Measurements from ENCODE around the gene SCN1B.
"Not testable (repeated sequence)": the region's sequence is repeated elsewhere in the genome, so short reads cannot be mapped to it uniquely, and the experiment has no call there.

SCN1B gene

GRCh38 chr19:35039881-35040825, 9.9 kb downstream of the SCN1B start:
- DNase-seq = no peak

GRCh38 chr19:35040826-35041547, 10.7 kb downstream of the SCN1B start:
- peak; percentile 66 for DNase-seq

- no peak for DNase-seq
Observed at GRCh38 chr19:35041548-35042055, 11.3 kb downstream of the SCN1B start, which contains the start of gene HPN. Gene HPN, plus strand, starts transcription at chr19:35041721. Its CDS starts 786 bp downstream, at chr19:35042507.

GRCh38 chr19:35042056-35042730, 11.9 kb downstream of the SCN1B start:
- DNase-seq = no peak

GRCh38 chr19:35042954-35043604, 12.8 kb downstream of the SCN1B start:
- no peak for DNase-seq

GRCh38 chr19:35043906-35044305, 13.6 kb downstream of the SCN1B start:
- DNase-seq = no peak

- DNase-seq = no peak
Observed at GRCh38 chr19:35044317-35045117, 14.2 kb downstream of the SCN1B start.

GRCh38 chr19:35045667-35046300, 15.5 kb downstream of the SCN1B start:
- no peak for DNase-seq

- no peak for DNase-seq
Observed at GRCh38 chr19:35046461-35046860, 16.2 kb downstream of the SCN1B start.

GRCh38 chr19:35048911-35049411, 18.7 kb downstream of the SCN1B start:
- no peak for DNase-seq

- DNase-seq = no peak
Observed at GRCh38 chr19:35049456-35049855, 19.2 kb downstream of the SCN1B start.

GRCh38 chr19:35050662-35051061, 20.4 kb downstream of the SCN1B start:
- not testable (repeated sequence) for DNase-seq

- DNase-seq = not testable (repeated sequence)
Observed at GRCh38 chr19:35051268-35051667, 21.0 kb downstream of the SCN1B start.

- no peak for DNase-seq
Observed at GRCh38 chr19:35051796-35052195, 21.5 kb downstream of the SCN1B start.

GRCh38 chr19:35052599-35053190, 22.4 kb downstream of the SCN1B start:
- DNase-seq = no peak

GRCh38 chr19:35053667-35054293, 23.5 kb downstream of the SCN1B start:
- DNase-seq = no peak

GRCh38 chr19:35054626-35055025, 24.4 kb downstream of the SCN1B start:
- no peak for DNase-seq

- DNase-seq = no peak
Observed at GRCh38 chr19:35055715-35056179, 25.5 kb downstream of the SCN1B start.

- no peak for DNase-seq
Observed at GRCh38 chr19:35056513-35057063, 26.3 kb downstream of the SCN1B start.

Measured in femur (tissue), 1 donor.